HepG2 (cell line): ENCODE measurements around the gene SEC14L5. TPM values are rescaled to one million over a fixed set of nuclear protein-coding genes. Genes with fewer than 3 reads are reported as not detected.
A peak's percentile ranks its signal among the peaks of the same experiment; 100 is the strongest.

ENCODE experiments used
- ATAC-seq: fragments of 200-7000 bp; cut with Tn5 transposase; 3 replicates; pipeline ENCODE4 v1.9.1; 2020; ENCODE audit warnings: mild to moderate bottlenecking, moderate library complexity
- BruUV-seq: library from RNA; stranded (reverse); fragments of 400-500 nt; replicated peaks from 2 replicates; lab custom pipeline; 2021; lab: Mats Ljungman, UMichigan
- CTCF ChIA-PET: fragments of 300-600 bp; formaldehyde crosslinking; extraction: SDS; loops from one replicate; lab custom pipeline; 2021; ENCODE audit warnings: low total read pairs, inconsistent platforms, low intra/inter-chr PET ratio; lab: Yijun Ruan, JAX
- POLR2A ChIA-PET: fragments of 350-600 bp; sonication (Branson Sonifier 250); formaldehyde crosslinking; loops from one replicate; lab custom pipeline; 2020; ENCODE audit warnings: antibody characterized with exemption, inconsistent platforms; lab: Yijun Ruan, JAX
- DNase-seq: peaks from one replicate; pipeline ENCODE4 v3.0.0-alpha.2; 2015; ENCODE audit warnings: low spot score
- FAIRE-seq: peaks from 3 replicates; lab custom pipeline; 2011; peaks lifted over from hg19 to GRCh38; lab: Jason Lieb, UNC
- H2AFZ ChIP-seq: one replicate; pipeline ENCODE4 v1.6.1; 2011; ENCODE audit warnings: low read length, inconsistent platforms
- H3K27ac ChIP-seq: fragments of 300-600 bp; 3 replicates; pipeline ENCODE4 v1.8.0; 2011; ENCODE audit warnings: mixed run types, mild to moderate bottlenecking, mixed read lengths, low read length, inconsistent platforms; ENCODE audit not compliant: insufficient read depth; ENCODE audit errors: extremely low read length
- H3K27me3 ChIP-seq, 2 experiments: fragments of 200-600 bp in 1 of 2; 2 replicates in 1 of 2; 3 replicates in 1 of 2; pipeline versions ENCODE4 v1.6.0 to v1.8.0; 2011; ENCODE audit warnings: low read length in 2 of 2, mild to moderate bottlenecking in 2 of 2, moderate library complexity in 2 of 2, inconsistent platforms in 1 of 2; ENCODE audit not compliant: insufficient read depth in 2 of 2, control insufficient read depth in 1 of 2
- H3K36me3 ChIP-seq, 2 experiments: fragments of 200-600 bp in 1 of 2; replicated peaks in 1 of 2; 2 replicates in 1 of 2; 3 replicates in 1 of 2; pipeline versions ENCODE4 v1.5.1 to v1.8.0; 2011; ENCODE audit warnings: low read length in 2 of 2, inconsistent platforms in 1 of 2; ENCODE audit not compliant: insufficient read depth in 2 of 2, control insufficient read depth in 1 of 2
- H3K4me1 ChIP-seq: 2 replicates; pipeline ENCODE4 v1.5.1; 2012; ENCODE audit warnings: low read length, inconsistent platforms; ENCODE audit not compliant: insufficient read depth
- H3K4me2 ChIP-seq: 2 replicates; pipeline ENCODE4 v1.6.0; 2011; ENCODE audit warnings: low read depth, low read length, inconsistent platforms
- H3K4me3 ChIP-seq, 3 experiments: fragments of 200-600 bp in 1 of 3; sonication (generic), shearing (Covaris generic) in 1 of 3; replicated peaks in 1 of 3; 2 replicates each; pipeline ENCODE4 v1.5.1; 2011 to 2016; ENCODE audit warnings: low read length in 3 of 3, inconsistent platforms in 2 of 3, low read depth in 2 of 3, mild to moderate bottlenecking in 2 of 3, control low read depth in 1 of 3, mixed read lengths in 1 of 3; ENCODE audit not compliant: insufficient read depth in 1 of 3
- H3K79me2 ChIP-seq: one replicate; pipeline ENCODE4 v1.6.1; 2011; ENCODE audit warnings: low read length, inconsistent platforms; ENCODE audit not compliant: insufficient read depth
- H3K9ac ChIP-seq: 2 replicates; pipeline ENCODE4 v1.6.0; 2011; ENCODE audit warnings: mild to moderate bottlenecking, low read depth, low read length, inconsistent platforms; ENCODE audit not compliant: insufficient read depth
- H3K9me3 ChIP-seq: 2 replicates; pipeline ENCODE4 v1.5.1; 2012; ENCODE audit warnings: mild to moderate bottlenecking, low read length
- H4K20me1 ChIP-seq: 2 replicates; pipeline ENCODE4 v1.6.0; 2011; ENCODE audit warnings: inconsistent platforms, mild to moderate bottlenecking, low read length, moderate library complexity; ENCODE audit not compliant: insufficient read depth
- HNRNPK ChIP-seq: fragments of 200-400 bp; formaldehyde crosslinking; IDR thresholded peaks from 2 replicates; pipeline ENCODE4 v1.6.1; 2018; ENCODE audit warnings: low read length, low read depth, moderate library complexity, mild to moderate bottlenecking; ENCODE audit not compliant: poor library complexity, severe bottlenecking
- SRF ChIP-seq: IDR thresholded peaks from 2 replicates; pipeline ENCODE4 v1.6.1; 2011; ENCODE audit warnings: mild to moderate bottlenecking, low read depth, low read length, moderate library complexity
- XRCC5 ChIP-seq: fragments of 200-400 bp; formaldehyde crosslinking; optimal IDR thresholded peaks from 2 replicates; pipeline ENCODE3; 2017; ENCODE audit warnings: mild to moderate bottlenecking, low read length
- ZFYVE20 ChIP-seq: sonication (generic); formaldehyde crosslinking; IDR thresholded peaks from 2 replicates; pipeline ENCODE4 v1.8.0; 2023; ENCODE audit warnings: low read depth, mild to moderate bottlenecking, moderate library complexity, missing genetic modification reagents, borderline replicate concordance
- ZNF768 ChIP-seq: sonication (generic); formaldehyde crosslinking; IDR thresholded peaks from 2 replicates; pipeline ENCODE4 v1.4.0; 2020; ENCODE audit warnings: missing genetic modification reagents
- ZSCAN12 ChIP-seq: sonication (generic); formaldehyde crosslinking; IDR thresholded peaks from 2 replicates; pipeline ENCODE4 v1.9.0; 2021; ENCODE audit warnings: mild to moderate bottlenecking, missing genetic modification reagents
- WGBS: methylation state at CpG from one replicate; pipeline ENCODE4 v1.1.6; 2017; ENCODE audit warnings: low lambda C conversion rate; 5-methylcytosine and 5-hydroxymethylcytosine counted together
- in situ Hi-C: cut with HindIII; loops from 2 replicates; pipeline ENCODE4 v1.10.0; 2017; ENCODE audit warnings: low pct_unique_long_range_greater_than_20kb; ENCODE audit not compliant: extremely low pct_ligation_motif_present
- intact Hi-C: fragments of 100-400 bp; cut with micrococcal nuclease; formaldehyde crosslinking; loops from one replicate; pipeline ENCODE4 v1.10.0; 2022; ENCODE audit not compliant: unreplicated experiment
- polyA plus RNA-seq, 8 experiments: library from polyadenylated mRNA; depleted of rRNA in 3 of 8; stranded (reverse) in 7 of 8; unstranded in 1 of 8; fragments of >200 nt; fragmentation: Illumina TruSeq in 4 of 8; extraction: Trizol in 4 of 8; gene quantifications; 2 replicates each; pipeline versions ENCODE4 v1.2.1 to v1.2.3, GENCODE V29; 2011 to 2016; ENCODE audit warnings: low read depth in 4 of 8, missing spikeins in 1 of 8, mixed read lengths in 1 of 8; ENCODE audit not compliant: insufficient read depth in 1 of 8
- total RNA-seq, 5 experiments: library from RNA; depleted of rRNA; stranded (reverse); fragments of >200 nt; fragmentation: Illumina TruSeq; extraction: Trizol; gene quantifications; 2 replicates each; pipeline ENCODE4 v1.2.3, GENCODE V29; 2016; ENCODE audit warnings: low read depth in 1 of 5
- TF ChIP-seq, protein P1 (sequence below): sonication (generic); formaldehyde crosslinking; IDR thresholded peaks from 2 replicates; pipeline ENCODE4 v1.9.0; 2021; ENCODE audit warnings: missing genetic modification reagents, borderline replicate concordance
- TF ChIP-seq, protein P2 (sequence below): sonication (generic); formaldehyde crosslinking; IDR thresholded peaks from 2 replicates; pipeline ENCODE4 v1.8.0; 2022; ENCODE audit warnings: mild to moderate bottlenecking, missing genetic modification reagents, moderate library complexity

Gene SEC14L5
- total and polyA plus RNA-seq, 2 of the 13 experiments (the other 11 are each of a cell fraction or from before 2014, with no cell fraction given): 0.40 to 0.42 TPM

DNA sequence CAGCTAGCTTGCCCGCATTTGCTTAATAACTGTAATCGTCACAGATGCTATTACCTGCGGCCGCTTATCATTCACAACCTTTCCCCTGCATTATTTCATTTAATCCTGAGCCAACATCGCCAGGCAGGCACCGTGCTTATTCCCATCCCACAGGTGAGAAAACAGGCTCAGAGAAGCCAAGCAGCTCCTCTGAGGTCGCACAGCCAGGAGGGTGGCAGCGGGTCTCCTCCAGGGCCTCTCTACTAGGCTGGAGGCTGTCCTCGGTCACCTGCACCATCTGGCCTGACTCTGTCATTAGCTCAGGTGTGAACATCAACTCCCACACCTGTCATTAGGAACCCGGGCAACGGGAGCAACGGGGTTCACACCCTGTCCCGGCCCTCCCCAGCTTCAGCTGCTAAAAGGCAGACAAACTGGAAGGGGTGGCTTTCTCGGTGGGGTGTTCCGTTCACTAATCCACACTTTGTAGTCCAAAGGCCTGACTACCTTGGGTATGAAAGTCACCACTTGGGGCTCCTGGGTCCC lies 24.2 kb upstream of the SEC14L5 start:
- intact Hi-C loops: no loop called here
- Histone ChIP-seq H3K9me3 (no peaks in the 10 kb centered on the region), H3K9ac (no peak overlapping the region), H3K27me3 (no peaks in the 10 kb centered on the region; a peak in 1 of 5 replicates), H3K4me3 (no peak overlapping the region), H3K79me2 (peaks cover 2% of the 10 kb centered on the region), H3K36me3 (peaks cover 0 to 1% of the 10 kb centered on the region in 2 experiments; a peak in 1 of 5 replicates), H4K20me1 (no peaks in the 10 kb centered on the region), H3K4me2 (no peak overlapping the region), H3K4me1 (peaks cover 23% of the 10 kb centered on the region), H2AFZ (no peak overlapping the region), H3K27ac (no peak overlapping the region)
- in situ Hi-C loops: no loop called here
- no peak for FAIRE-seq
- DNase-seq: no peak
- 94% methylated on average over 15 of the region's 15 CpGs for WGBS
- ChIA-PET CTCF (no interaction called here), POLR2A (interaction anchor here (1.7 kb wide), 1 partner anchor 24 kb away, joined by 5 read pairs; the partner anchor contains the start of gene SEC14L5)
- no TSS peak for BruUV-seq
- TF ChIP-seq XRCC5 (no peak), SRF (no peak), HNRNPK (no peak), ZNF768 (CRISPR knock-in tag) (peak; percentile 86), ZFYVE20 (CRISPR knock-in tag) (no peak), ZSCAN12 (no peak)
- TF ChIP-seq, protein P1, sequence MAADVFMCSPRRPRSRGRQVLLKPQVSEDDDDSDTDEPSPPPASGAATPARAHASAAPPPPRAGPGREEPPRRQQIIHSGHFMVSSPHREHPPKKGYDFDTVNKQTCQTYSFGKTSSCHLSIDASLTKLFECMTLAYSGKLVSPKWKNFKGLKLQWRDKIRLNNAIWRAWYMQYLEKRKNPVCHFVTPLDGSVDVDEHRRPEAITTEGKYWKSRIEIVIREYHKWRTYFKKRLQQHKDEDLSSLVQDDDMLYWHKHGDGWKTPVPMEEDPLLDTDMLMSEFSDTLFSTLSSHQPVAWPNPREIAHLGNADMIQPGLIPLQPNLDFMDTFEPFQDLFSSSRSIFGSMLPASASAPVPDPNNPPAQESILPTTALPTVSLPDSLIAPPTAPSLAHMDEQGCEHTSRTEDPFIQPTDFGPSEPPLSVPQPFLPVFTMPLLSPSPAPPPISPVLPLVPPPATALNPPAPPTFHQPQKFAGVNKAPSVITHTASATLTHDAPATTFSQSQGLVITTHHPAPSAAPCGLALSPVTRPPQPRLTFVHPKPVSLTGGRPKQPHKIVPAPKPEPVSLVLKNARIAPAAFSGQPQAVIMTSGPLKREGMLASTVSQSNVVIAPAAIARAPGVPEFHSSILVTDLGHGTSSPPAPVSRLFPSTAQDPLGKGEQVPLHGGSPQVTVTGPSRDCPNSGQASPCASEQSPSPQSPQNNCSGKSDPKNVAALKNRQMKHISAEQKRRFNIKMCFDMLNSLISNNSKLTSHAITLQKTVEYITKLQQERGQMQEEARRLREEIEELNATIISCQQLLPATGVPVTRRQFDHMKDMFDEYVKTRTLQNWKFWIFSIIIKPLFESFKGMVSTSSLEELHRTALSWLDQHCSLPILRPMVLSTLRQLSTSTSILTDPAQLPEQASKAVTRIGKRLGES (CRISPR knock-in tag): no peak
- TF ChIP-seq, protein P2, sequence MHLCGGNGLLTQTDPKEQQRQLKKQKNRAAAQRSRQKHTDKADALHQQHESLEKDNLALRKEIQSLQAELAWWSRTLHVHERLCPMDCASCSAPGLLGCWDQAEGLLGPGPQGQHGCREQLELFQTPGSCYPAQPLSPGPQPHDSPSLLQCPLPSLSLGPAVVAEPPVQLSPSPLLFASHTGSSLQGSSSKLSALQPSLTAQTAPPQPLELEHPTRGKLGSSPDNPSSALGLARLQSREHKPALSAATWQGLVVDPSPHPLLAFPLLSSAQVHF (CRISPR knock-in tag): no peak
- no peak for ATAC-seq
